ENCODE measurements around the gene FAM219B. TPM values are rescaled to one million over a fixed set of nuclear protein-coding genes. Genes with fewer than 3 reads are reported as not detected.

Gene FAM219B
- polyA plus RNA-seq, 4 donors = 52.4 to 59.7 (median 57.6) TPM

GRCh38 chr15:74878273-74878672, 28.4 kb downstream of the FAM219B start:
- DNase-seq (ENCODE audit: low read depth in 4 of 4, low spot score in 2 of 4) = no peak

DNA sequence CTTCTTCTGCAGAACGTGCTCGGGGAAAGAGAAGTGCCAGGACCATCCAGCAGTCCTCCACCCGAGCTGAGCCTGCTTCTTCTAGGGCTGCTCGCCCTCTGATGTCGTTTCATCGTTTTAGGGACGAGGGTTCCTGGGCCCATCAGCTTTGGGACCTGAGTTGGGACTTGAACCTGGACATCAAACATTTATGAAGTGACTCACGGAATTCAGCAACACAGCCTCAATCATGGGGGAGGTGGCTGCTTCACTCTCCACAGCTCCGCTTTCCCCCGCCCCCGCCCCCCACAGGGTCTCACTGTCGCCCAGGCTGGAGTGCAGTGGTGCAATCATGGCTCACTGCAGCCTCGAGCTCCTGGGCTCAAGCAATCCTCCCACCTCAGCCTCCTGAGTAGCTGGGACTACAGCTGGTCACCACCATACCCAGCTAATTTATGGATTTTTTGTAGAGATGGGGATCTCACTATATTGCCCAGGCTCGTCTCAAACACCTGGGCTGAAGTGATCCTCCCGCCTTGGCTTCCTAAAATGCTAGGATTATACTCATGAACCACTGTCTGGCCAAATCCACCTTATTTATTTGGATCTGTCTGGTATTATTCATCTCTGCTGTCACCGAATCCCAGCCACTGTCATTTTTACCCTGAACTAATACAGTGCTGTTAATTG, 32.8 kb downstream of the FAM219B start:
- no peak for DNase-seq (ENCODE audit: low read depth in 4 of 4, low spot score in 2 of 4)

DNA sequence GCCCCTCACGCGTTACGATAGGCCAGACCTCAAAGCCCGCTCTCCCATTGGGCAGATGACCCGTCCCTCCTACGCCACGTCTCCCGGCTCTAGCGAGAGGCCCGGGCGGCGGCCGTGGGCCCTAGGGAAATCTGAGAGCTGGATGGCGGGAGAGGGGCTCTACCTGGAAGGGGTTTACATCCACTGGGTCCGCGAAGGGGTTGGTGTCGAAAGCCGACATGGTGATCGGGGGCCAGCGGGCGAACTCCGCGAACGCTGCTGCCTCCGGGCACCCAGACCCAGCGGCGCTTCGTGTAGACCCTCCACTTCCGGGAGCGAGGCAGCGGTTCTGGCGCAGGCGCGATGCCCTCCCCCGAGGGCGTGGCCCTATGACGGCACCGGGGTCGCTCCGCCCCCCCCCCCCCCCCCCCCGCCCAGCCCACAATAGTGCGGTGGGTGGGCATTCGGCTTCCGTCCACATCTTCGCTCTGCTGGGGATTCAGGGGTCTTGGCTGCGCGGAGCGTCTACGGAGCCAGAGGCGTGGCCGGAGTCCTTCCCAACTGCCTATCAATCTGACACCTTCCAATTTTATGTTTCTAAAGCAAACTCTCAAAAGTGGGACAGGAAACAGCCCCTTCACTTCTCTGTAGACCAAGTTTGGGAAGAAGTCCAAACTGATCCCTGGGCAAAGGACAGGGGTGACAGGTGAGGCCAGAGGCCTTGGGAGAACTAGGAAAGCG, 33.5 kb downstream of the FAM219B start, which contains the start of gene SCAMP2:
SCAMP2 (minus strand) TSS at position 330 of the 720 bp plus-strand sequence; CDS start at position 220, 110 bp downstream.
- DNase-seq (ENCODE audit: low read depth in 4 of 4, low spot score in 2 of 4) = peak; percentile 89 to 97 (median 94)

- no peak for DNase-seq (ENCODE audit: low read depth in 4 of 4, low spot score in 2 of 4)
Observed at GRCh38 chr15:74872702-74873035, 34.0 kb downstream of the FAM219B start.

DNA sequence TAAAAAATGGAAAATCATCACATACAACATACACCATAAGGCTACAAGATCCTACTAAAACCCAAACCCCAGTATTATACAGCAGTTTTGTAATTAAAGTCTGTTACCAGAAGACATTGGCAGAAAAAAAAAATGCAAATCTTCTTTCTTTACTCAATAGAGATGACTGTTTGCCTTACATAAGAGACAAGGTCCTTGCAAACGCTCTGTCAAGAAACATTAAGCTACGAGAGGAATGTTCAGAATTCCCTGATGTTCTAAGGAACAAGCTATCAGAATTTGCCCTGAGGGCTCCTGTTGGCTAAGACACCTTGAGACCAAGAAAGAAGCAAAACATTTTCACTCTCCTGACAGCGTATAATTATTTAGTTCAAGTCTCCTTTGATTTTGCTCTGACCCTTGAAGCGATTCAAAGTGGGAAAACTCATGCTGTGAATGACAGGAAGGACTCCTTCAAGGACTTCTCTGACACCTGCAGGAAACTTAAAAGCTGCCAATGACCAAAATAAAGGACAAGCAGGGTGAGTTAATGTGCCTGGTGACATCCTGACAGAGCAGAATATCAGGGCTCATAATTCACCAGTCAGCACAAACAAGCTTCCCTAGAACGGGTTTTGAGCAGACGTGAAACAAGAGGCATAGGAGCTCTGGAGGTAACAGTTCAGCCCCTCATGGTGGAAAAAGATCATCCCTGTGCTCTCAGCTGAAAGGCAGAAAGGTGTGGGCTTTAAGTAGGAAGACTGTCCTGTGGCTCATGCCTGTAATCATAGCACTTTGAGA, 36.0 kb downstream of the FAM219B start:
- DNase-seq (ENCODE audit: low read depth in 4 of 4, low spot score in 2 of 4) = no peak

DNA sequence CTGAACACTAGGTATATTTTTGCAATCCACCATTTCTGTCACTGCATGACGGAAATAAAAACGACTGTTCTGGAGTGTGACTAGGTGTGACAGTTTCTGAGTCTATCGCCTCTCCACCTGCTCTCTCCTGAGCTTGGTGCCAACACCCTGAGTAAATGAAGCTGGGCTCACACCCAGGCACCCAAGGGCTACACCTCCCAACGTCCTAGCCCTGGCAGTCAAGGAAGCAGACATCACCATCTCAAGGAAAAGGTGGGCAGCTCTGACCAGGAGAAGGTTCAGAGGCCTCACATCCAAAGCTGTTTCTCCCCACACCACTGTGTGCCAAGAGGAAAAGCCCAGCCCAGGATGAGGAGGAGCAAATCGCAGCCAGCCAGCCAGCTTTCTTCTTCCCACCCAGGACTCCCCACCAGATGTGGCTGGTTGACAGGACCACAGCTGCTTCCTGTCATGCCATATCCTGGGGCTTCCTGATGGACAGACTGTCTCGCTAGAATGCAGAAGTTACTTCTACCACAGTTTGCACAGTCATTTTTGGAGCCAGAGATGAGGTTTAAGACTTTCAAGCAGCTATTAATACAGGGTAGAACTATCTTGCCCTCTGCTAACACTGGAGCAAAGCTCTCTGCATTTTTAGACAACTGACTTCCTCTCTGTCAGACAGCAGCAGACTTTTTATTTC, 36.8 kb downstream of the FAM219B start:
- DNase-seq (ENCODE audit: low read depth in 4 of 4, low spot score in 2 of 4) = no peak

DNA sequence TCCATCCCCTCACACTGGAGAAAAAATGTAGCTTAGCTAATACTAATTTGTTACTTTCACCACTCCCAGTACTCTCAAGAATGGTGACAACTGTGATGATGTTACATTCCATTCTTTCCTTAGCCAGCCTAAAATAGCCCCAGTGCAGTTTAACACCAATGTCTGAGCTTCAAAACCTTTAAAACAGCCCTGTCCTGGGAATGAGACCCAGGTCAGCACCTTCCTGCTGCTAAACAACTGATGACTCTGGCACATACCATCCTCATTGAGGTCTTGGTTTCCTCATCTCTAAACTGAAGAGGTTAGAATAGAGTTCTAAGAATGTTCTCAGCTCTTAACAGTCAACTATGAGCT, 37.3 kb downstream of the FAM219B start:
- no peak for DNase-seq (ENCODE audit: low read depth in 4 of 4, low spot score in 2 of 4)

DNA sequence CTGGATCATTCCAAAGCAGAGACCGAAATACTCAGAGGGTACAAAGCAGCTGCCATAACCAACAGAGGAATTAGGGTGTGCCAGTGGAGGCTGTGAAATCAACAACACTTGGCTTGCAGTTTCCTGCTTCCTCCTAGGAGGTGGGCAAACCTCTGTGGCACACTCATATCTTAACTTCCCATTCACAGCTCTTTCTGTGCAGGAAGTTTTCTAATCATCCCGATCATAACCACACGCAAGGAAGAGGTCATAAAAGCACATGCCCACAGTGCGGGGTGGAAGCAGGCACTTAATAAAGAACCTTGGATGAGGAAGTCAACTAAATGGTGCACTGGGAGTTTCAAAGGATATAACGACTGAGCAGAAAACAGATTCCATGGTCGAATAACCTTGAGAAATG, 38.6 kb downstream of the FAM219B start:
- DNase-seq (ENCODE audit: low read depth in 4 of 4, low spot score in 2 of 4) = no peak

GRCh38 chr15:74867466-74868038, 39.1 kb downstream of the FAM219B start:
- DNase-seq (ENCODE audit: low read depth in 4 of 4, low spot score in 2 of 4) = no peak

GRCh38 chr15:74866090-74866489, 40.6 kb downstream of the FAM219B start:
- DNase-seq (ENCODE audit: low read depth in 4 of 4, low spot score in 2 of 4) = no peak

- DNase-seq (ENCODE audit: low read depth in 4 of 4, low spot score in 2 of 4) = no peak
Observed at GRCh38 chr15:74865316-74865715, 41.3 kb downstream of the FAM219B start.

DNA sequence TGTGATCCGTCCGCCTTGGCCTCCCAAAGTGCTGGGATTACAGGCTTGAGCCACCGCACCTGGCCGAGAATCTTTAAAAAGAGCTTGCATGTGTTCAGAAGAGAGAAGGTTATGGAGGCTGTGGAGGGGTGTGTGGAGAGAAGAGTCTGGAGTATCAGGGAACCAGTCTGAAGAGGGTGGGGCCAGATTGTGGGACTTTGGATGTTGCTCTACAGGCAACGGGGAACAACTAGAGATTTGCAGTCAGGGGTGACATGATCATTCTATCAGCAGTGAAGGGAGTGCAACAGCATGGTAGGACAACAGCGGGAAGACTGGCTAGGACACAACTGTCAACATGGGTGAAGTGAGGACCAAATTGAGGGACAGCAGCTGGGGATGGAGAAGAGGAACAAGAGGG, 42.4 kb downstream of the FAM219B start:
- no peak for DNase-seq (ENCODE audit: low read depth in 4 of 4, low spot score in 2 of 4)

GRCh38 chr15:74863239-74864056, 43.2 kb downstream of the FAM219B start:
- DNase-seq (ENCODE audit: low read depth in 4 of 4, low spot score in 2 of 4) = no peak

GRCh38 chr15:74858369-74858740, 48.3 kb downstream of the FAM219B start:
- DNase-seq (ENCODE audit: low read depth in 4 of 4, low spot score in 2 of 4) = no peak

DNA sequence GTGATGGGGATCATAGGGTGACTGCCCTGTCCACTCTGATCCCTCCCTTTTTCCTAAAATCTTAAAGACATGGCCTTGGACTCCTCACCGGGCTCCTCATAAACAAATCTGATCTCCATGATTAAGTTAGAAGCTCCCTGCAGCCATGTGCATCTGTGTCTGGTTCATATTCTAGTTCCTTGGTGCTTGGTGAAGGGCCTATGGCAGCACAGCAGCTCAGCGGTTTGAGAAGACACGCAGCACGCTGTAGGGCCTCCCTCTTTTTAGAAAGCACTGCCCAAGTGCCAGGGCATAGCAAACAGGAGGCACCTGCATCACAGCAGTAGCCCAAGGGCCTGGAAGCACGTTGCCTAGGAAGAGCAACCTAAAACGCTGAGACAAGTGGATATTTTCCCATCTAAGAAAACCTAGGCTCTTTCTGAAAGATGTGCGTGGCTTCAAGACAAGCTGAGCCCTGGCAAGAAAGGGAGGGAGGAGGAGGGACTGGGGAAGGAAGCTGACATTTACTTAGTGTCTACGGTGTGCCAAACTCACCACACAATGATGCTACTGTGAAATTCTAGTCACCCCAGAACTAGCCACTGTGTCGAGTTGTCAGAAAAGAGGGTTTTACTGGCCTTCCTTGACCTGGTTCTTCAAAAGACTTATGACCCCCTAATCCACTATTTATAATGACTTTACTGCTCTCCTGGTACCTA, 48.8 kb downstream of the FAM219B start:
- DNase-seq (ENCODE audit: low read depth in 4 of 4, low spot score in 2 of 4) = no peak

DNA sequence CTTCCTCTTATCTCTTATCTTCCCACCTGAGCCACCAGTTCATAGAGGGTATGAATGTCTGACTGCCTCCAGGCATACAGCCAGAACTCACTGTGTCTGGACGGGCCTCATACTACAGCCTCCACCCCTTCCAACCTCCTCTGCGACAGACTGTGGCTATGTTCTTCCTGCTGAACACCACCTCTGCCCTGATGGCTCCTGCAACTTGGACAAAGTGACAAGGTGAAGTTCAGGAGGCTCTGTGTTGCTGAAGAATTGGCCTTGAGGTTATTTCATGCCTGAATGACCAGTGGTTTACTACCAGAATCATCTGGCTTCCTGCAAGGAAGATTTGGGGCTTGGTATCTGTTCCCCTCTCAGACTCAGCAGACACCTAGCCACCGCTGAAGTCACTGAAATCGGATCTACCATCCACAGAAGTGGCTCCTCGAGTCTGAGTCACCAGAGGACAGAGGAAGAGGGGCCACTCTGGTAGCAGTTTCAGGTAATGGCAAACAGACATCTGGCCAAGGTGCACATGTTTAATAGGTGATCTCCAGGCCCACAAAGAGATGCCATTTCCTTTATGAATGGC, 49.5 kb downstream of the FAM219B start:
- DNase-seq (ENCODE audit: low read depth in 4 of 4, low spot score in 2 of 4) = no peak

DNA sequence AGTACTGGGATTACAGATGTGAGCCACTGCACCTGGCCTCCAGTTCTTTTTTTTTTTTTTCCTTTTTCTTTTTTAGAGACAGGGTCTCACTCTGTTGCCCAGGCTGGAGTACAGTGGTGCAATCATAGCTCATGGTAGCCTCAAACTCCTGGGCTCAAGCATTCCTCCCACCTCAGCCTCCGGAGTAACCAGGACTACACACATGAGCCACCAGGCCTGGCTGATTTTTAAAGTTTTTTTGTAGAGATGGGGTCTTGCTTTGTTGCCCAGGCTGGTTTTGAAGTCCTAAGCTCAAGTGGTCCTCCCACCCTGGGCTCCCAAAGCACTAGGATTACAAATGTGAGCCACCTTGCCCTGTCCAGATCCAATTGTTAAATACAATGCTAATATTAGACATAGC, 50.1 kb downstream of the FAM219B start:
- DNase-seq (ENCODE audit: low read depth in 4 of 4, low spot score in 2 of 4) = no peak

GRCh38 chr15:74855857-74856256, 50.8 kb downstream of the FAM219B start:
- DNase-seq (ENCODE audit: low read depth in 4 of 4, low spot score in 2 of 4) = no peak

- no peak for DNase-seq (ENCODE audit: low read depth in 4 of 4, low spot score in 2 of 4)
Observed at GRCh38 chr15:74854453-74855022, 52.1 kb downstream of the FAM219B start.

Data from left renal cortex interstitium (tissue), 4 donors.